ENCODE data around the gene HRH1. TPM values are rescaled to one million over a fixed set of nuclear protein-coding genes. Genes with fewer than 3 reads are reported as not detected.
"Not testable (repeated sequence)": the region's sequence is repeated elsewhere in the genome, so short reads cannot be mapped to it uniquely, and the experiment has no call there.

HRH1 gene
- total RNA-seq, 2 donors from 2014 or later, result 7.2 to 20.4 TPM

- TF ChIP-seq, protein P1, sequence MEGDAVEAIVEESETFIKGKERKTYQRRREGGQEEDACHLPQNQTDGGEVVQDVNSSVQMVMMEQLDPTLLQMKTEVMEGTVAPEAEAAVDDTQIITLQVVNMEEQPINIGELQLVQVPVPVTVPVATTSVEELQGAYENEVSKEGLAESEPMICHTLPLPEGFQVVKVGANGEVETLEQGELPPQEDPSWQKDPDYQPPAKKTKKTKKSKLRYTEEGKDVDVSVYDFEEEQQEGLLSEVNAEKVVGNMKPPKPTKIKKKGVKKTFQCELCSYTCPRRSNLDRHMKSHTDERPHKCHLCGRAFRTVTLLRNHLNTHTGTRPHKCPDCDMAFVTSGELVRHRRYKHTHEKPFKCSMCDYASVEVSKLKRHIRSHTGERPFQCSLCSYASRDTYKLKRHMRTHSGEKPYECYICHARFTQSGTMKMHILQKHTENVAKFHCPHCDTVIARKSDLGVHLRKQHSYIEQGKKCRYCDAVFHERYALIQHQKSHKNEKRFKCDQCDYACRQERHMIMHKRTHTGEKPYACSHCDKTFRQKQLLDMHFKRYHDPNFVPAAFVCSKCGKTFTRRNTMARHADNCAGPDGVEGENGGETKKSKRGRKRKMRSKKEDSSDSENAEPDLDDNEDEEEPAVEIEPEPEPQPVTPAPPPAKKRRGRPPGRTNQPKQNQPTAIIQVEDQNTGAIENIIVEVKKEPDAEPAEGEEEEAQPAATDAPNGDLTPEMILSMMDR (IDR thresholded peaks at IDR 0.05), result no peak
- H3K36me3 ChIP-seq, result no peaks in the 10 kb centered on the region
- H3K9me3 ChIP-seq, result no peaks in the 10 kb centered on the region
- no peak overlapping the region for H3K27ac ChIP-seq
- no peak for DNase-seq
- no peaks in the 10 kb centered on the region for H3K4me1 ChIP-seq
- H3K27me3 ChIP-seq, result no peaks in the 10 kb centered on the region
- intact Hi-C loops (cut with DNase I), result no loop called here
- no peak overlapping the region for H3K9ac ChIP-seq (ENCODE audit: low read depth in 2 of 2, low read length in 2 of 2)
- H3K4me3 ChIP-seq, result no peak overlapping the region
These were observed 57.4 kb downstream of the HRH1 start for GRCh38 chr3:11211531-11212298.

GRCh38 chr3:11212299-11212608 lies 58.0 kb downstream of the HRH1 start:
- no peak for DNase-seq
- Histone ChIP-seq H3K4me3 (no peak overlapping the region), H3K4me1 (no peaks in the 10 kb centered on the region), H3K27me3 (no peaks in the 10 kb centered on the region), H3K9me3 (no peaks in the 10 kb centered on the region), H3K27ac (no peak overlapping the region), H3K36me3 (no peaks in the 10 kb centered on the region), H3K9ac (ENCODE audit: low read depth in 2 of 2, low read length in 2 of 2) (no peak overlapping the region)
- intact Hi-C loops (cut with DNase I), result no loop called here
- TF ChIP-seq, protein P1 (IDR thresholded peaks at IDR 0.05), result no peak

GRCh38 chr3:11212784-11213183 lies 58.5 kb downstream of the HRH1 start:
- no peak for DNase-seq
- no peaks in the 10 kb centered on the region for H3K9me3 ChIP-seq
- H3K4me1 ChIP-seq, result no peaks in the 10 kb centered on the region
- no peak overlapping the region for H3K4me3 ChIP-seq
- no peaks in the 10 kb centered on the region for H3K27me3 ChIP-seq
- TF ChIP-seq, protein P1 (IDR thresholded peaks at IDR 0.05), result no peak
- no peak overlapping the region for H3K27ac ChIP-seq
- H3K9ac ChIP-seq (ENCODE audit: low read depth in 2 of 2, low read length in 2 of 2), result no peak overlapping the region
- intact Hi-C loops (cut with DNase I), result no loop called here
- no peaks in the 10 kb centered on the region for H3K36me3 ChIP-seq

DNA sequence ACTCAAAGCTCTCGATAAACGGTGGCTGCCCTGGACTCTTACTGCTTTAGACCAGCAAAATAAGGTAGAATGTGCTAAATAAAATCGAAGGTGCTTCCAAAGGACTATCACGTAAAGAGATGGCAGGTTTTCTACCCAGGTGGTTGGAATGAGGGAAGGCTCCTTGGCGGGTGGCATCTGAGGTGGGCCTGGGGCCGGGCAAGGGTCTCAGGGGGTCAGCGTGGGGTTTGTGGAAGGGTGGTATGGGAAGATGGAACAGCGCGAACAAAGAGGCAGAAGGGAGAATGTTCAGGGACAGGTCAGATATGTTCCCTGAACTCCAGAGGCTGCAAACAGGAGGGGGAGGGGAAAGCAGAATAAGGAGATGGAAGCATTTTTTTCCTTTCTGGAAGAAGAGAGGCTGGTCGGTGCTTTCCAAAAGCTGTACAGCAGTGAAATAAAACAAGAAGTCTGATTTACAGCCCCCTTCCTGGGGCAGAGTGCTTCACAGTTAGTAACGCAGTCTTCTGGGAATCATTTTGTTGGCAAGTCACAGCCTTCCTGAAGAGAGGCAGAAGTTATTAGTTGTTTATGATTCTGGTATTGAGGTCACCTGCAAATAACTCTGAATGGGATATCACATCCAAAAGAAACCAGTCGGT lies 59.6 kb downstream of the HRH1 start:
- no peak overlapping the region for H3K4me3 ChIP-seq
- H3K27ac ChIP-seq, result no peak overlapping the region
- H3K4me1 ChIP-seq, result no peaks in the 10 kb centered on the region
- intact Hi-C loops (cut with DNase I), result no loop called here
- no peaks in the 10 kb centered on the region for H3K36me3 ChIP-seq
- no peak for DNase-seq
- no peaks in the 10 kb centered on the region for H3K9me3 ChIP-seq
- TF ChIP-seq, protein P1 (IDR thresholded peaks at IDR 0.05), result no peak
- H3K27me3 ChIP-seq, result no peaks in the 10 kb centered on the region
- no peak overlapping the region for H3K9ac ChIP-seq (ENCODE audit: low read depth in 2 of 2, low read length in 2 of 2)

DNA sequence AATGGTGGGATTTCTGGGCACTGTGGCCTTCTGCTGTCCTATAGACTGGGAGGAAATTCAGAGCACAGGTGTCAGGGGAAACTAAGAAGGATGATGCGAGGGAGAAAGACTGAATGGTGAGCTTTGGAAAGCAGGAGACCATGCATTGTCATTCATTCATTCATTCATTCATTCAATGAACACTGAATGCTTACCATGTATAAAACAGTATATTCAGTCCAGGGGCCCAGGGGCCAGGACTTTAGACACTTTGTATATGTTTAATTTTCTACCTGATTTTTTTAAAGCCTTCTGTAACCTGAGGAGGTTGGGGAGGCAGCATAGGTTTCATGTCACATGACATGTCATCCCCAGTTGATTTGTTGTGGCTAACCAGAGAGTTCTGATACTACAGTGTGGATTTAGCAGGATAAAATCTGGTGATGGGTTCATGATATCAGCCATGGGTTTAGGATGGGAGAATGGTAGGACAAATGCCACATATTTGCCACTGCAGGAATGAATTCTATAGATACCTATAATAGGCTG lies 60.2 kb downstream of the HRH1 start:
- Histone ChIP-seq H3K27me3 (no peaks in the 10 kb centered on the region), H3K9me3 (no peaks in the 10 kb centered on the region), H3K36me3 (no peaks in the 10 kb centered on the region), H3K4me3 (no peak overlapping the region), H3K9ac (ENCODE audit: low read depth in 2 of 2, low read length in 2 of 2) (no peak overlapping the region), H3K27ac (no peak overlapping the region), H3K4me1 (no peaks in the 10 kb centered on the region)
- no peak for DNase-seq
- intact Hi-C loops (cut with DNase I), result no loop called here
- TF ChIP-seq, protein P1 (IDR thresholded peaks at IDR 0.05), result no peak

GRCh38 chr3:11217370-11217769 lies 63.1 kb downstream of the HRH1 start:
- H3K4me3 ChIP-seq; DNase-seq; H3K9me3 ChIP-seq; H3K27ac ChIP-seq; H3K9ac ChIP-seq (ENCODE audit: low read depth in 2 of 2, low read length in 2 of 2); intact Hi-C loops (cut with DNase I); H3K36me3 ChIP-seq; H3K4me1 ChIP-seq; H3K27me3 ChIP-seq: not testable (repeated sequence)
